Osteoblast (primary cell): Measurements from ENCODE around the gene VCX3B. TPM values are rescaled to one million over a fixed set of nuclear protein-coding genes. Genes with fewer than 3 reads are reported as not detected.
"Not testable (repeated sequence)": the region's sequence is repeated elsewhere in the genome, so short reads cannot be mapped to it uniquely, and the experiment has no call there.

Source experiments
- DNase-seq: peaks from one replicate; pipeline ENCODE4 v3.0.0; 2011; ENCODE audit warnings: low spot score, mixed read lengths; ENCODE audit not compliant: insufficient read length; ENCODE audit errors: missing footprints
- H2AFZ ChIP-seq: 2 replicates; pipeline ENCODE4 v1.6.0; 2011; ENCODE audit warnings: mild to moderate bottlenecking, low read length
- H3K27ac ChIP-seq: 2 replicates; pipeline ENCODE4 v1.5.1; 2011; ENCODE audit warnings: mild to moderate bottlenecking, low read depth, low read length, moderate library complexity
- H3K27me3 ChIP-seq: 2 replicates; pipeline ENCODE4 v1.6.0; 2012; ENCODE audit warnings: mild to moderate bottlenecking, control low read depth, inconsistent platforms, low read length, moderate library complexity; ENCODE audit not compliant: insufficient read depth
- H3K36me3 ChIP-seq: 2 replicates; pipeline ENCODE4 v1.5.1; 2011; ENCODE audit warnings: mild to moderate bottlenecking, low read length, control low read depth, moderate library complexity; ENCODE audit not compliant: insufficient read depth
- H3K4me1 ChIP-seq: 2 replicates; pipeline ENCODE4 v1.5.1; 2011; ENCODE audit warnings: mild to moderate bottlenecking, low read length, control low read depth, moderate library complexity; ENCODE audit not compliant: insufficient read depth
- H3K4me2 ChIP-seq: 2 replicates; pipeline ENCODE4 v1.6.0; 2011; ENCODE audit warnings: mild to moderate bottlenecking, low read length; ENCODE audit not compliant: insufficient read depth
- H3K4me3 ChIP-seq: fragments of 200-600 bp; sonication (generic); 3 replicates; pipeline ENCODE4 v1.5.1; 2012; ENCODE audit warnings: mild to moderate bottlenecking, low read length, inconsistent platforms; ENCODE audit not compliant: insufficient read depth
- H3K79me2 ChIP-seq: 2 replicates; pipeline ENCODE4 v1.6.0; 2012; ENCODE audit warnings: mild to moderate bottlenecking, low read length, control low read depth, inconsistent platforms; ENCODE audit not compliant: insufficient read depth
- H3K9me3 ChIP-seq: 2 replicates; pipeline ENCODE4 v1.5.1; 2011; ENCODE audit warnings: low read depth, low read length, control low read depth
- H4K20me1 ChIP-seq: 2 replicates; pipeline ENCODE4 v1.6.0; 2012; ENCODE audit warnings: mild to moderate bottlenecking, low read length, control low read depth; ENCODE audit not compliant: insufficient read depth
- total RNA-seq: library from RNA; depleted of rRNA; stranded (reverse); fragments of >200 nt; gene quantifications from 2 replicates; pipeline ENCODE4 v1.2.3, GENCODE V29; 2012
- TF ChIP-seq, protein P1 (sequence below): IDR thresholded peaks from 2 replicates; pipeline ENCODE4 v1.5.1; 2011; ENCODE audit warnings: mild to moderate bottlenecking, low read depth, low read length, moderate library complexity; ENCODE audit errors: extremely low read depth

The VCX3B gene
- total RNA-seq = not detected in 2 replicates

DNA sequence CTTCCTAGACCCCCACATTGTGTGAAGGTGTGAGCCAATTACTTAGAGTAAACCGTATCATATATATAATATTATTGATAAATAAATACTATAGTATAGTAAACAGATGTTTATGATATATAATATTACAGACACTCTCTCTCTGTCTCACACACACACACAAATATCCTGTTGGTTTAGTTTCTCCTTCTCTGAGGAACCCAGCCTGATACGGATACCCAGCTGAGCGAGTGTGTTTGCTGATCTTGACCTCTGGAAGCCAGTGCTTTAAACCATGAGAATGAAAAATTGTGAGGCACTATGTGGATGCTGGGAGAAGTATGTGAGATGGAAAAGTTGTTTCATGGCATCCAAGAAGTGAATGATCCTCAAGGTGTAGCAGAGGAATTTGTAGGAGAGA lies at the start of gene VCX3B:
TSS of gene VCX3B (plus strand) at position 301 of the 400 bp plus-strand sequence. CDS start 621 bp downstream, outside the sequence.
- H3K4me1 ChIP-seq, H3K4me3 ChIP-seq, H2AFZ ChIP-seq, H3K4me2 ChIP-seq, H3K9me3 ChIP-seq, H3K79me2 ChIP-seq, H3K36me3 ChIP-seq, DNase-seq, H3K27me3 ChIP-seq, H4K20me1 ChIP-seq, H3K27ac ChIP-seq: not testable (repeated sequence)

DNA sequence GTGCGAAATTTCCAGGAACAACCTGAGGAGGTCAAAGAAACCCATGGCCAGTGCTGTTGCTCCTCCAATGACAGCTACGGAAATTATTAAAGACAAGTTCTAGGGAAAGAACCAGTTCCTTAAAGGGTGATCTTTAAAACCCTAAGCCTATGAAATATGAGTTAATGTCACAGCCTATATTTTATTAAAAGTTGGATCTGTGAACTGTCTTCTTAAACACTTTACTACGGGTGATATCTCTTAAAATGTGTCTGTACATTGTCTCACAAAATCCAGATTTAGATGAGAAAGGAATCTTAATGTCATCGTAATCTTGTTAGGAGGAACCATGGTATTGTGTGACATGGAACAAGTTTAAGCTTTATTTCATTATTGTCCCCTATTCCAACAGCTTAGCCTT lies 46.3 kb upstream of the VCX3B start:
- Histone ChIP-seq H4K20me1 (no peaks in the 10 kb centered on the region), H3K27ac (no peak overlapping the region), H3K4me1 (no peaks in the 10 kb centered on the region), H3K4me3 (no peak overlapping the region), H2AFZ (no peak overlapping the region), H3K36me3 (no peaks in the 10 kb centered on the region), H3K27me3 (no peaks in the 10 kb centered on the region), H3K9me3 (no peaks in the 10 kb centered on the region), H3K4me2 (no peak overlapping the region), H3K79me2 (no peaks in the 10 kb centered on the region)
- TF ChIP-seq, protein P1, sequence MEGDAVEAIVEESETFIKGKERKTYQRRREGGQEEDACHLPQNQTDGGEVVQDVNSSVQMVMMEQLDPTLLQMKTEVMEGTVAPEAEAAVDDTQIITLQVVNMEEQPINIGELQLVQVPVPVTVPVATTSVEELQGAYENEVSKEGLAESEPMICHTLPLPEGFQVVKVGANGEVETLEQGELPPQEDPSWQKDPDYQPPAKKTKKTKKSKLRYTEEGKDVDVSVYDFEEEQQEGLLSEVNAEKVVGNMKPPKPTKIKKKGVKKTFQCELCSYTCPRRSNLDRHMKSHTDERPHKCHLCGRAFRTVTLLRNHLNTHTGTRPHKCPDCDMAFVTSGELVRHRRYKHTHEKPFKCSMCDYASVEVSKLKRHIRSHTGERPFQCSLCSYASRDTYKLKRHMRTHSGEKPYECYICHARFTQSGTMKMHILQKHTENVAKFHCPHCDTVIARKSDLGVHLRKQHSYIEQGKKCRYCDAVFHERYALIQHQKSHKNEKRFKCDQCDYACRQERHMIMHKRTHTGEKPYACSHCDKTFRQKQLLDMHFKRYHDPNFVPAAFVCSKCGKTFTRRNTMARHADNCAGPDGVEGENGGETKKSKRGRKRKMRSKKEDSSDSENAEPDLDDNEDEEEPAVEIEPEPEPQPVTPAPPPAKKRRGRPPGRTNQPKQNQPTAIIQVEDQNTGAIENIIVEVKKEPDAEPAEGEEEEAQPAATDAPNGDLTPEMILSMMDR = no peak
- no peak for DNase-seq

DNA sequence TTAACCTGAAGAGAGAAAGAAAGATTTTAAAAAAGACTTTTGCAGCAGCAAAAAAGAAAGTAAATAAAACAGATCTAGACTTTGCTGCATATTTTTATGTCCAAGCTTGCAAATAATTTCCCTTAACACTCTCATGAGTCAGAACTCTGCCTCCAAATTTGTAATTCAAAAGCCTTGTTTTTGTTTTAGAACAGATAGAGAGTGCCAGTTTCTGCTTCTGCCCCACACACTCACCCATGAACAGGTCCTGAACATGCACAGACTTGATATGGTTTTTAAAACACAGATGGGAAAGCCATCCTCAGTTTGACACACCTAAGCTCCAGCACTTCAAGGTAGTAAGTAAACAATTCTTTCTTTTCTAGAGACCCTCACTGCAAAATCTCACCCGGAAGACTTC lies 39.7 kb upstream of the VCX3B start:
- no peaks in the 10 kb centered on the region for H4K20me1 ChIP-seq
- TF ChIP-seq, protein P1 = no peak
- H3K4me2 ChIP-seq = no peak overlapping the region
- H2AFZ ChIP-seq = no peak overlapping the region
- H3K9me3 ChIP-seq = peaks cover 2% of the 10 kb centered on the region
- DNase-seq = no peak
- H3K36me3 ChIP-seq = no peaks in the 10 kb centered on the region
- no peaks in the 10 kb centered on the region for H3K4me1 ChIP-seq
- H3K27ac ChIP-seq = no peak overlapping the region
- H3K79me2 ChIP-seq = no peaks in the 10 kb centered on the region
- H3K4me3 ChIP-seq = no peak overlapping the region
- no peaks in the 10 kb centered on the region for H3K27me3 ChIP-seq

DNA sequence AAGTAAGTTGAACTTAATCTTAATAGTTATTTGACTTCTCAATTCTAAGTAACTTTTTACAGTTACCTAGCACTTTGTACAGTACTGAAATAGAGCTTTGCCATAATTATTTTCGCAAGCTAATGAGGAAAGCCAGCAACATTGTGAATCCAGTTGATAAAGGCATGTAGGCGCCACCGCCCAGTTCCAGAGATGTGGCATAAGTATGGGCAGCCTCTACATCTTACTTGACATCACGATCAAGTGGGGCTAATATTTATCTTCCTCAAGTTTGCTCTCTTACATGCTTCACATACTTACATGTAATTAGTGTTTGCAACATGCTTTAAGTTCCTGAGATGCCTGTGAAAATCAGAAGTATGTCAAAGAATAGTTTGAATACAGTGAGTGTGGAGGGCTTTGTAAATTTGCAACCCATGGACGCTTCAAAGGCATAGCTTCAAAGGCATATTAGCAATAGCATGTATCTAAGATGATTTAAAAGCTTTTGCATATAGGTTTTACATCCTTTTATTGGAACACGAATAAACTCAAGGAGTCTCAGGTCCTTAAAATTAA lies 34.9 kb upstream of the VCX3B start:
- no peak for DNase-seq
- no peak overlapping the region for H3K4me3 ChIP-seq
- no peaks in the 10 kb centered on the region for H3K27me3 ChIP-seq
- no peak overlapping the region for H2AFZ ChIP-seq
- H3K79me2 ChIP-seq = no peaks in the 10 kb centered on the region
- H3K9me3 ChIP-seq = peaks cover 2% of the 10 kb centered on the region
- H3K27ac ChIP-seq = no peak overlapping the region
- H4K20me1 ChIP-seq = no peaks in the 10 kb centered on the region
- H3K4me2 ChIP-seq = no peak overlapping the region
- H3K4me1 ChIP-seq = no peaks in the 10 kb centered on the region
- TF ChIP-seq, protein P1 = no peak
- no peaks in the 10 kb centered on the region for H3K36me3 ChIP-seq
